Sciatic nerve (tissue), 2 donors: ENCODE results near the gene NUDT22. TPM values are rescaled to one million over a fixed set of nuclear protein-coding genes. Genes with fewer than 3 reads are reported as not detected.
A peak's percentile ranks its signal among the peaks of the same experiment; 100 is the strongest.

Experiments used
- ATAC-seq: fragments of 200-7000 bp; cut with Tn5 transposase; one replicate; pipeline ENCODE4 v1.9.1; 2020; ENCODE audit warnings: mild to moderate bottlenecking, moderate library complexity
- DNase-seq: peaks from one replicate; pipeline ENCODE4 v3.0.0-alpha.2; 2020; ENCODE audit warnings: low spot score
- intact Hi-C: fragments of 100-400 bp; cut with DNase I; formaldehyde crosslinking; loops from one replicate; pipeline ENCODE4 v1.14.2; 2022
- total RNA-seq: library from RNA; stranded (reverse); fragmentation: NEBNext Ultra II Directional; extraction: Animal tissue kit (Norgen Biotek cat#: 25700); gene quantifications from one replicate; pipeline ENCODE4 v1.2.1, GENCODE V29; 2021
- donor health status: DM: no; HTN: no; CAD: no.
- donor health status: DM: no; HTN: no; CAD: no.

The NUDT22 gene
- total RNA-seq, 1 donor from 2014 or later: 28.0 TPM

GRCh38 chr11:64250415-64251015 lies 24.4 kb downstream of the NUDT22 start:
- ATAC-seq (no peak), DNase-seq (no peak)
- intact Hi-C loops: no loop called here

DNA sequence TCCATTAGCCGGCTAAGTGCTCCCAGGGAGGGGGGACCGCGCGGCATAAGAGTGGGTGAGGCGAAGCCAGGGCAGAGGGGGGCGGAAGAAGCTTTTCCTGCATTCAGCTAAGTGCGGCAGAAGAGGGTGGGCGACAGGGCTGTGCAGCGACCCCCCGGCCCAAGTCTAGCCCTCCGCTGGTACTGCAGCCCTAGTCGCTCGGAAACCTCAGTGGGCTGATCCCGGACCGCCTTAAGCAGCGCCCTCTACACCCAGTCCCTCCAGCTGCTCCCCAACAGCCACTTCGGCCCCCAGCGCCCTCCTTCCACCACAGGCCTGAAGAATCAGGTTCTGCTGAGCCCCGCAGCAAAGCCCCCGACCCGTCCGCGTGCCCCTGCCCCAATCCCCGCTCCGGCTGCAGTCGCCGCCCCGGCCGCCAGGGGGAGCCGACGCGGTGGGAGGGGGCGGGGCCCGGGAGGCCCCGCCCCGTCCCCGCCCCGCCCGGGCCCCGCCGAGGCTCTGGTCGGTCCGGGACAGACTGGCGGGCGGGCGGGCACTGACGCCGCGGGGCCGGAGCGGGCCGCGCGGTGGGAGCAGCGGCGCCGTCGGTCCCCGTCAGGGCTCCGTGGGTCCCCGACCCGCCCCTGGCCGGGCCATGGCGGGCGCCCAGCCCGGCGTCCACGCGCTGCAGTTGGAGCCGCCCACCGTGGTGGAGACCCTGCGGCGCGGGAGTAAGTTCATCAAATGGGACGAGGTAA lies 25.1 kb downstream of the NUDT22 start, which contains the start of gene PLCB3:
PLCB3 (plus strand) TSS at position 515 of the 737 bp plus-strand sequence; CDS start at position 635, 120 bp downstream.
- peak; percentile 40 for ATAC-seq
- DNase-seq: peak; percentile 78
- intact Hi-C loops: no loop called here

DNA sequence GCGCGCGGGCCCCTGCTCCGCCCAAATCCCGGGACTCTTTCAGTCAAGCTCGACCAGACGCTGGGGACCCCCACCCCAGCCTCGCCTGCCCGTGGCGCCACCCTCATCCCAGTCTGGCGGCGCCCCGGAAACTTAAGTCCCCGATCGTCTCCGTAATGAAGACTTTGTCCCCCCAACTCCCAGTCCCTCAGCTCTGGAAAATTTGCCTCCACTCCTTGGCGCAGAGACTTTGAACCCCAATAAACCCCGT lies 25.6 kb downstream of the NUDT22 start:
- peak; percentile 0 for ATAC-seq

GRCh38 chr11:64252003-64252872 lies 26.2 kb downstream of the NUDT22 start:
- DNase-seq: peak; percentile 81
- peak; percentile 22 for ATAC-seq
- intact Hi-C loops: no loop called here

More for the DNA sequence above, 25.6 kb downstream of the NUDT22 start:
- no peak for DNase-seq
- intact Hi-C loops: no loop called here

- DNase-seq (no peak), ATAC-seq (no peak)
- intact Hi-C loops: no loop called here
These were observed 27.0 kb downstream of the NUDT22 start for GRCh38 chr11:64253043-64253442.

DNA sequence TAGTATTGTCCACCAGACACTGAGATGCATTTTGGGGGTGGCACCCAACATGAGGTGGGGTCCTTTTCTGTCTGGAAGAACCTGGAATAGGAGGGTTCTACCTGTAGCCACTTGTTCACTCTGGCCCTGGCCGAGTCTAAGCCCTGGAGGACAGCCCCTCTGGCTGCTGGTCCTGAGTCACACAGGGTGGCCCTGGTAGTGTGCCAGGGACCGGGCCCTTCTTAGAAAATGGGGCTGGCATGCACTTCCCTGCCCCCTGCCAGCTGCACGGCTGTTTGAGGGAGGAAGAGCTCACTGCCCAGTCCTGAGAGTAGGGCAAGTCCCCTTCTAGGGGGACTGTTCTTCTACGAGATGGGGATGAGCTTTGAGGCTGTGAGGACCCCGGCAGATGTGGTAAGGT lies 27.4 kb downstream of the NUDT22 start:
- intact Hi-C loops: no loop called here
- no peak for DNase-seq
- ATAC-seq: no peak

GRCh38 chr11:64254326-64254725 lies 28.3 kb downstream of the NUDT22 start:
- intact Hi-C loops: no loop called here
- ATAC-seq (no peak), DNase-seq (no peak)

DNA sequence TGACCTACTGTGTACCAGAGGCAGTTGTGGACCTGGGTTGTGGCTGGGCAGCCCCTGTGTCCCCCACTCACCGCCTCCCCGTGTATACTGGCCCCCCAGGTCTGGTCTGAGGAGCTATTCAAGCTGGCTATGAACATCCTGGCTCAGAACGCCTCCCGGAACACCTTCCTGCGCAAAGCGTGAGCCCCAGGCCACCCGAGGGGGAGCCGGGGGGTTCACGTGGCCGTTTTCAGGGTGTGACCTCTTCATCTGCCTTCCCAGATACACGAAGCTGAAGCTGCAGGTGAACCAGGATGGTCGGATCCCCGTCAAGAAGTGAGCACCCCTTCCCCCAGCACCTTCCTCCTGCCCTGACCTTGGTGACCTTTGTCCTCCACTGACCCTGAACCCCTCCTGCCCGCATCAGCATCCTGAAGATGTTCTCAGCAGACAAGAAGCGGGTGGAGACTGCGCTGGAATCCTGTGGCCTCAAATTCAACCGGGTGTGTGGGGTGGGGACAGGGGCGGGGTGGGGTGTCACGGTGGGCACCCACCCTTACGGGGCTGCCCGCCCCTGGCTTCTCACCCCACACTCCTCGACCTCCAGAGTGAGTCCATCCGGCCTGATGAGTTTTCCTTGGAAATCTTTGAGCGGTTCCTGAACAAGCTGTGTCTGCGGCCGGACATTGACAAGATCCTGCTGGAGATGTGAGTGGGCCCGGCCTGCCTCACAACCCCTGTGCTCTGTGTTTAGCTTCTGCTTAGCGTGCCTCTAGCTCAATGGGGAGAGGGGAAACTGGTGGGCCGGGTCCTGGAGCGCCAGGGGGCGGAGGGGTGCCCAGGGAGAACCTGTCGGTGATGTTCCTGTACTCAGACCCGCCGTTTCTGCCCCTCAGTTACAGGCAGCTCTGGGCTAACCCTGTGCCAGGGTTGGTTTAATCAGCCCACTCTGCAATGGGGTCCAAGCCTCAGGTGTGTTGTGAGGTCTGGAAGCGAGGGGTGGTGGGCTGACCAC lies 29.4 kb downstream of the NUDT22 start:
- intact Hi-C loops: no loop called here
- ATAC-seq (no peak), DNase-seq (no peak)

GRCh38 chr11:64256300-64256699 lies 30.2 kb downstream of the NUDT22 start:
- ATAC-seq (no peak), DNase-seq (no peak)
- intact Hi-C loops: no loop called here

- intact Hi-C loops: no loop called here
- DNase-seq: no peak
These were observed 32.3 kb downstream of the NUDT22 start for GRCh38 chr11:64258356-64258755.

DNA sequence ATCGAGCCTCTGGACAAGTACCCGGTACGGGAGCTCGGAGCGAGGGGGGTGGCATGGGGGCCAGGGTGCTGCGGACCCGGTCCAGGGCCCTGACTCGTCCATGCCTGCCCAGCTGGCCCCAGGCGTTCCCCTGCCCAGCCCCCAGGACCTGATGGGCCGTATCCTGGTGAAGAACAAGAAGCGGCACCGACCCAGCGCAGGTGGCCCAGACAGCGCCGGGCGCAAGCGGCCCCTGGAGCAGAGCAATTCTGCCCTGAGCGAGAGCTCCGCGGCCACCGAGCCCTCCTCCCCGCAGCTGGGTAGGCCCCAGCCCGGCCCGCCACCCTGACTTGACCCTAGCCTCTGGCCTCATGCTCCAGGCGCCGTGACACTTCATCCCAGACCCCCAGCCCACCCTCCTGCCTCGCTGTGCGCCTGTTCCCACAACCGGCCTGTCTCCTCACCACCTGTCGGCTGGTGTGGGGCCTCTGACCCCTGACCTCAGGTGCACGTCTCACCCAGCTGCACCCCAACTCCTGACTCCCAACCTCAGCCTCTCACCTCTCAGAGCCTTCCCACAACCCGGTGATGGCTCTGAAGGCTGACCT lies 33.0 kb downstream of the NUDT22 start:
- intact Hi-C loops: no loop called here
- no peak for DNase-seq
- no peak for ATAC-seq

More at GRCh38 chr11:64258356-64258755, 32.3 kb downstream of the NUDT22 start:
- no peak for ATAC-seq

DNA sequence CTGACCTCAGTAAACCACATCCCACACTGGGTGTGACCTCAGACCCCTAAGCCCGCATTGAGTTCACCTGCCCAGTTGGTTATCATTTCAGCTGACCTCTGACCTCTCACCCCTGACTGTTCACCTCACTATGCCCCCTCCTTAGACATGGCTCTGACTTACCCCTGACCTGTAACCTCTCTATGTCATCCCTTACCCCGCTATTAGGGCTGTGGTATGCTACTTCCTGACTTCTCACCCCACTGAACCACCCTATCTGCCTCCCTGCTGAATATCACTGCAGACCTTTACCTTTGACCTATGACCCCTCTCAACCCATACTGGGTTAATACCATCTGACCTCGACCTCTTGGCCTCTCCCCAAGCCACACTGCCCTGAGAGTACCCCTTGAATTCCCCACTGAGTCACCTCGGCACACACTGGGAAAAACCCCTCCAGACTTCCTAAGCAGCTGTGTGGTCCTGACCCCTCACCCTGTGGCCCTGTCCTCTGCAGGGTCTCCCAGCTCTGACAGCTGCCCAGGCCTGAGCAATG lies 33.5 kb downstream of the NUDT22 start:
- ATAC-seq: no peak
- intact Hi-C loops: no loop called here
- no peak for DNase-seq

GRCh38 chr11:64260147-64260708 lies 34.2 kb downstream of the NUDT22 start:
- ATAC-seq (no peak), DNase-seq (no peak)
- intact Hi-C loops: no loop called here

DNA sequence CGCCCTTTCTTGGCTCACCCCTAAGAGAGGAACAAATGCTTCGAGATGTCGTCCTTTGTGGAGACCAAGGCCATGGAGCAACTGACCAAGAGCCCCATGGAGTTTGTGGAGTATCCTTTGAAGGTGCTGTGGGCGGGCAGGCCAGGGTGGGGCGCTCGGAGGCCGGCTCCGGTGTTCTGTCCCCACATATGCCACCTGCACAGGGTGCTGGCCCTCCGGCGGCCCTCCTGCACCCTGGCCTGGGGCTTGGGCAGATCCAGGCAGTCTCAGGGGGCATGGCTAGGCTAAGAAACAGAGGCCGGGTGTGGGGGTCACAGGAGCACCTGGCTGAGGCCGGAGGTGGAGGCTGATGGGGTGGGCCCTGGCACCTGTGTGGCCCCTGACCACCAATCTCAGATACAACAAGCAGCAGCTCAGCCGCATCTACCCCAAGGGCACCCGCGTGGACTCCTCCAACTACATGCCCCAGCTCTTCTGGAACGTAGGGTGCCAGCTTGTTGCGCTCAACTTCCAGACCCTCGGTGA lies 35.5 kb downstream of the NUDT22 start:
- no peak for DNase-seq
- intact Hi-C loops: no loop called here
- no peak for ATAC-seq

- intact Hi-C loops: no loop called here
- ATAC-seq (no peak), DNase-seq (no peak)
These were observed 36.4 kb downstream of the NUDT22 start for GRCh38 chr11:64262271-64263002.

GRCh38 chr11:64263021-64263946 lies 37.2 kb downstream of the NUDT22 start:
- intact Hi-C loops: no loop called here
- ATAC-seq (no peak), DNase-seq (no peak)
